ENCODE measurements around the gene FAM9A. TPM values are rescaled to one million over a fixed set of nuclear protein-coding genes. Genes with fewer than 3 reads are reported as not detected.

FAM9A gene
- polyA plus RNA-seq, 2 donors, result not detected

- H3K4me3 ChIP-seq (ENCODE audit: low read depth in 1 of 2, low read length in 2 of 2), result no peak overlapping the region
- no peak overlapping the region for H3K27ac ChIP-seq (ENCODE audit: low read depth in 2 of 2, low read length in 1 of 2)
- H3K9me3 ChIP-seq (ENCODE audit: control insufficient read depth in 2 of 2, insufficient read depth in 1 of 2, low read depth in 1 of 2, low read length in 1 of 2), result peaks cover 0 to 3% of the 10 kb centered on the region in 2 donors
- H3K27me3 ChIP-seq (ENCODE audit: control insufficient read depth in 1 of 2, insufficient read depth in 2 of 2, low read length in 2 of 2), result no peaks in the 10 kb centered on the region
- no peaks in the 10 kb centered on the region for H3K36me3 ChIP-seq (ENCODE audit: control insufficient read depth in 2 of 2, insufficient read depth in 2 of 2, low read length in 1 of 2)
- no peaks in the 10 kb centered on the region for H3K4me1 ChIP-seq (ENCODE audit: control insufficient read depth in 2 of 2, insufficient read depth in 2 of 2, low read length in 1 of 2)
These were observed 51.5 kb downstream of the FAM9A start for GRCh38 chrX:8749697-8750096.

GRCh38 chrX:8748855-8749254, 52.3 kb downstream of the FAM9A start:
- WGBS, 2 donors, result 12% methylated on average over 6 of the region's 6 CpGs

GRCh38 chrX:8743126-8743732, 58.0 kb downstream of the FAM9A start:
- no peaks in the 10 kb centered on the region for H3K9me3 ChIP-seq (ENCODE audit: control insufficient read depth in 2 of 2, insufficient read depth in 1 of 2, low read depth in 1 of 2, low read length in 1 of 2)
- no peak overlapping the region for H3K4me3 ChIP-seq (ENCODE audit: low read depth in 1 of 2, low read length in 2 of 2)
- no peak overlapping the region for H3K27ac ChIP-seq (ENCODE audit: low read depth in 2 of 2, low read length in 1 of 2)
- no peaks in the 10 kb centered on the region for H3K36me3 ChIP-seq (ENCODE audit: control insufficient read depth in 2 of 2, insufficient read depth in 2 of 2, low read length in 1 of 2)
- H3K4me1 ChIP-seq (ENCODE audit: control insufficient read depth in 2 of 2, insufficient read depth in 2 of 2, low read length in 1 of 2), result no peaks in the 10 kb centered on the region
- WGBS, 2 donors, result 69 to 72% methylated on average over 10 to 11 of the region's 11 CpGs
- H3K27me3 ChIP-seq (ENCODE audit: control insufficient read depth in 1 of 2, insufficient read depth in 2 of 2, low read length in 2 of 2), result no peaks in the 10 kb centered on the region

More at GRCh38 chrX:8748855-8749254, 52.3 kb downstream of the FAM9A start:
- Histone ChIP-seq H3K9me3 (ENCODE audit: control insufficient read depth in 2 of 2, insufficient read depth in 1 of 2, low read depth in 1 of 2, low read length in 1 of 2) (peaks cover 0 to 3% of the 10 kb centered on the region in 2 donors), H3K27ac (ENCODE audit: low read depth in 2 of 2, low read length in 1 of 2) (no peak overlapping the region), H3K4me1 (ENCODE audit: control insufficient read depth in 2 of 2, insufficient read depth in 2 of 2, low read length in 1 of 2) (no peaks in the 10 kb centered on the region), H3K4me3 (ENCODE audit: low read depth in 1 of 2, low read length in 2 of 2) (no peak overlapping the region), H3K27me3 (ENCODE audit: control insufficient read depth in 1 of 2, insufficient read depth in 2 of 2, low read length in 2 of 2) (no peaks in the 10 kb centered on the region), H3K36me3 (ENCODE audit: control insufficient read depth in 2 of 2, insufficient read depth in 2 of 2, low read length in 1 of 2) (no peaks in the 10 kb centered on the region)

GRCh38 chrX:8741981-8742380, 59.2 kb downstream of the FAM9A start:
- Histone ChIP-seq H3K9me3 (ENCODE audit: control insufficient read depth in 2 of 2, insufficient read depth in 1 of 2, low read depth in 1 of 2, low read length in 1 of 2) (no peaks in the 10 kb centered on the region), H3K27me3 (ENCODE audit: control insufficient read depth in 1 of 2, insufficient read depth in 2 of 2, low read length in 2 of 2) (no peaks in the 10 kb centered on the region), H3K36me3 (ENCODE audit: control insufficient read depth in 2 of 2, insufficient read depth in 2 of 2, low read length in 1 of 2) (no peaks in the 10 kb centered on the region), H3K4me3 (ENCODE audit: low read depth in 1 of 2, low read length in 2 of 2) (no peak overlapping the region), H3K27ac (ENCODE audit: low read depth in 2 of 2, low read length in 1 of 2) (no peak overlapping the region), H3K4me1 (ENCODE audit: control insufficient read depth in 2 of 2, insufficient read depth in 2 of 2, low read length in 1 of 2) (no peaks in the 10 kb centered on the region)
- 88 to 90% methylated on average over 10 of the region's 10 CpGs for WGBS, 2 donors

Other genes starting within 250 kb of the FAM9A start
- under 1 TPM; 0.48 to 0.55 TPM for gene ANOS1, start 69.2 kb downstream of the FAM9A start, polyA plus RNA-seq
- gene FAM9B, start 232.7 kb upstream of the FAM9A start, polyA plus RNA-seq, result not detected

All from esophagus (tissue), 2 donors.